T1000 (cell line): ENCODE measurements around the gene SELE.

Experiments used
- DNase-seq: peaks from one replicate; lab custom pipeline; 2025; ENCODE audit warnings: mixed read lengths; lab: John Stamatoyannopoulos, UW

SELE gene, protein sequence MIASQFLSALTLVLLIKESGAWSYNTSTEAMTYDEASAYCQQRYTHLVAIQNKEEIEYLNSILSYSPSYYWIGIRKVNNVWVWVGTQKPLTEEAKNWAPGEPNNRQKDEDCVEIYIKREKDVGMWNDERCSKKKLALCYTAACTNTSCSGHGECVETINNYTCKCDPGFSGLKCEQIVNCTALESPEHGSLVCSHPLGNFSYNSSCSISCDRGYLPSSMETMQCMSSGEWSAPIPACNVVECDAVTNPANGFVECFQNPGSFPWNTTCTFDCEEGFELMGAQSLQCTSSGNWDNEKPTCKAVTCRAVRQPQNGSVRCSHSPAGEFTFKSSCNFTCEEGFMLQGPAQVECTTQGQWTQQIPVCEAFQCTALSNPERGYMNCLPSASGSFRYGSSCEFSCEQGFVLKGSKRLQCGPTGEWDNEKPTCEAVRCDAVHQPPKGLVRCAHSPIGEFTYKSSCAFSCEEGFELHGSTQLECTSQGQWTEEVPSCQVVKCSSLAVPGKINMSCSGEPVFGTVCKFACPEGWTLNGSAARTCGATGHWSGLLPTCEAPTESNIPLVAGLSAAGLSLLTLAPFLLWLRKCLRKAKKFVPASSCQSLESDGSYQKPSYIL

DNA sequence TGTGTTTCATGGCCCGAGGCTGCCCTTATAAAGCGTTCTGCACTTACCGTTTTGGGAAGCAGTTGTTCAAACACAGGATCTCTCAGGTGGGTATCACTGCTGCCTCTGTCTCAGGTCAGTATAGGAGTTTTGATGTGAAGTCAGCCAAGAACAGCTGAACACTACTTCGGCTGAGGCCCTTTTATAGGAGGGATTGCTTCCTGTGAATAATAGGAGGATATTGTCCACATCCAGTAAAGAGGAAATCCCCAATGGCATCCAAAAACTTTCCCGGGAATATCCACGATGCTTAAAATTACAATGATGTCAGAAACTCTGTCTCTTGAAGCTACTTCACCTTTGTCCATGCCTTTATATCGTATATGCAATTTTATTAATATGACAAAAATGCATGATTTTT lies at the start of gene SELE:
TSS of gene SELE (minus strand) at position 156 of the 400 bp plus-strand sequence. CDS start 467 bp downstream, outside the sequence.
- DNase-seq = no peak

GRCh38 chr1:169782596-169782995 lies 48.7 kb upstream of the SELE start:
- DNase-seq = no peak

- no peak for DNase-seq
Measured at GRCh38 chr1:169779970-169780369, 46.1 kb upstream of the SELE start.

- no peak for DNase-seq
Measured at GRCh38 chr1:169779150-169779549, 45.3 kb upstream of the SELE start.

DNA sequence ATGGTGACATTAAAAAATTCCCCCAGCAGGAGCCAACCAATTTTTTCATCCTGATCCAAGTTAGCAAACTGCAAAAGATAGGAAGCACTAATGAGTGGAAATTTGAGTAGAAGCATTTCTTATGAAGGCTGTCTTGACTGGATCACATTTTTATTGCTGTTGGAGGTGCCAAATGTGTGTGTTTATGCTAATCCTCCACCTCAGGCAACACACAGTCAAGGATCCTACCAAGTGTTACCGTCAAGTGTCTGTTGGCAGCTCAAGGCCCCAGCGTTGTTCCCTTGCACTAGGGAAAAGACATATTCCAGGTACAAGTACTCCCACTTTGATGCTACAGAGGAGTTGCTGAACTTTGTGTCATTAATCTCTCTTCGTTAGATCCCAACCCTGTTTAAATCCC lies 42.6 kb upstream of the SELE start:
- DNase-seq = no peak

DNA sequence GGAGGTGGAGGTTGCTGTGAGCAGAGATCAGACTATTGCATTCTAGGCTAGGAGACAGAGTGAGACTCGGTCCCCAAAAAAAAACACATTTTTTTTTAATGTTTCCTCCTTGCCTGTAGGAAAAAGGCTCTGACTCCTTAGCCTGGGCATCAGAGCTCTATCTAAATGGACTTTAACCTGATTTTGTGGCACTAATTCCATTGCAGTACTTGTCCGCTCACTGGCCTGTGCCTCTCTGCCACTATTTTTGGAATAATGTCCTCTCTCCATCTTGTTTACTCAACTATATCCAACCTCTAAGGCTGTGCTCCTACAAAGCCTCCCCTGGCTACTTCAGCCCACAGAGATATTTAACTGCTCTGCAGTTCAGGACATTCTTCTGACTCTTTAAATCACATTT lies 34.3 kb upstream of the SELE start:
- DNase-seq = no peak

DNA sequence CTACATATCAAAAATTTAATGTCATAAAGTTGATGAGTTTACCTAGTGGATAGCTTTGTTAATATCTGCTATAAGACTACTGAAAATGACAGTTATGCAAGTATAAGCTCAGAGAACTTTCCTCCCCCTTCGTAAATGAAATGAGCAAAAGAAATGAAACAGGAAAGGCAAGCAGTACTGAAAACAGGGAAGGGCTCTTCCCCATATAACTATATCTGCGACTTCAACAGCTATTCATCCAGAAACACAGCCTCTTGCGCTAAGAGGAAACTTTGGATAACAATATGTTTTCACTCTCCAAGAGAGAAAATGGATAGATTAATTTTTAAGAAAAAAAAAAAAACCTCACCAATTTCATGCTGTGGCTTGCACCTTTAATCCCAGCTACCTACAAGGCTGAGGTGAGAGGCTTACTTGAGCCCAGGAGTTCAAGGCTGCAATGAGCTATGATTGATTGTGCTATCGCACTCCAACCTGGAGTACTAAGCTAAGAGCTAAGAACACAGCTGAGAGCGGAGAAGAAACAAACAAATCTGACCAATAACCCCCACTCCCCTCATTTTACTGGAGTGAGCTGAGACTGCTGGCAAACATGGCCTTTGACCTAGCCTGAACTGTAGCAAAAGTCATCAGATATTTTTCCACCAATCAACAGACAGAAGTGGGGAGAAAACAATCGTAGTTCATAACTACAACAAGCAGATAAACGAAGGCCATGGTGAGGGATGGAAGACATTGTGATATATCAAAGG lies 31.9 kb upstream of the SELE start:
- DNase-seq = no peak

GRCh38 chr1:169764919-169765318 lies 31.0 kb upstream of the SELE start:
- no peak for DNase-seq

DNA sequence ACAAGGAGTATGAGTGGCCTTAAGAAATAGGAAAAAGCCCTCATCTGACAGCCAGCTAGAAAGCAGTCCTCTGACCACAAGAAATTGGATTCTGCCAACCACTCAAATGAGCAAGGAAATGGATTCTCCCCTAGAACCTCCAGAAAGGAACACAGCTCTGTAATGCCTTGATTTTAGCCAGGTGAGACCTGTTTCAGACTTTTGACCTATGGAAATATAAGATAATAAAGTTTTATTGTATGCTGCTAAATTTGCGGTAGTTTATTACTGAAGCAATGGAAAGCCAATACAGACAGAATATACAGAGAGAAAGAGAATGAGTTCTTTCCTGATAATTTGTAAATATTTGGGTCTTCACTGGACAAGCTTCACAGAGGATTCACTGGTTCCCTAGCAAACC lies 28.8 kb upstream of the SELE start:
- no peak for DNase-seq

- no peak for DNase-seq
Measured at GRCh38 chr1:169759038-169759437, 25.2 kb upstream of the SELE start.

DNA sequence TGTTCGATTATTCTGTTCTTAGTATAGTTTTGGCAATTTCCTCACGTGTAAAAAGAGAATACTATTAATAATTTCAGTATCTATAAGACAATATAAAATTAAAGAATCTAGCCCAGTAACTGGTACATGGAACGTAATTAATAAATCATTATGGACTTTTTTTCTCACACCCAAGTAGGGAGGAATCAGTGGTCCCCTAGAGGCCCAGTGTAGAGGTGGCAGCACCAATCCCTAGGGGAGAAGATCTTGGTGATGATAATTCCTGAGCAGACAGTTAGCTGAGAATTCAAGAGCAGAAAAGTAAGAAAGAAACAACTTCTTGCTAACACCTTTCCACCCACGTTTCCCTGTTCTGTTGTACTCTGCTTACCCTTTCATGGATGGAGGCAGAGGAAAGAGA lies 19.7 kb upstream of the SELE start:
- no peak for DNase-seq

GRCh38 chr1:169750041-169750440 lies 16.2 kb upstream of the SELE start:
- no peak for DNase-seq

DNA sequence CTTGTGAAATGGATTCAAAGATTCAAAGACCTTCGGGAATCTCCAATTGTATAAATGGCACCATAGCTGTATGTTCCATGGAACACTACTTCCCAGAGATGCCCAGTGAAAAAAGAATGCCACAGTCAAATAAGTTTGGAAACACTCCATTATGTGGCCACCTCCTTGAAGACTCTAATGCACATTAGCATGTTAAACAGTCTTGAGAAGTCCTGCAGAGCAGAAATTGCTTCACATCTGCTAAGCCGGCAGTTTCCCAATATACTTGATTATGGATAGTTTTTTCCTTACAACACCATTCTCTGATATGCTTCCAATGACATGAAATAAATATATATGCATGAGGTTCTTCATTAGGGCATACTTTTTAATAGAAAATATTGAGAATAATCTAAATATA lies 12.7 kb upstream of the SELE start:
- DNase-seq = no peak

DNA sequence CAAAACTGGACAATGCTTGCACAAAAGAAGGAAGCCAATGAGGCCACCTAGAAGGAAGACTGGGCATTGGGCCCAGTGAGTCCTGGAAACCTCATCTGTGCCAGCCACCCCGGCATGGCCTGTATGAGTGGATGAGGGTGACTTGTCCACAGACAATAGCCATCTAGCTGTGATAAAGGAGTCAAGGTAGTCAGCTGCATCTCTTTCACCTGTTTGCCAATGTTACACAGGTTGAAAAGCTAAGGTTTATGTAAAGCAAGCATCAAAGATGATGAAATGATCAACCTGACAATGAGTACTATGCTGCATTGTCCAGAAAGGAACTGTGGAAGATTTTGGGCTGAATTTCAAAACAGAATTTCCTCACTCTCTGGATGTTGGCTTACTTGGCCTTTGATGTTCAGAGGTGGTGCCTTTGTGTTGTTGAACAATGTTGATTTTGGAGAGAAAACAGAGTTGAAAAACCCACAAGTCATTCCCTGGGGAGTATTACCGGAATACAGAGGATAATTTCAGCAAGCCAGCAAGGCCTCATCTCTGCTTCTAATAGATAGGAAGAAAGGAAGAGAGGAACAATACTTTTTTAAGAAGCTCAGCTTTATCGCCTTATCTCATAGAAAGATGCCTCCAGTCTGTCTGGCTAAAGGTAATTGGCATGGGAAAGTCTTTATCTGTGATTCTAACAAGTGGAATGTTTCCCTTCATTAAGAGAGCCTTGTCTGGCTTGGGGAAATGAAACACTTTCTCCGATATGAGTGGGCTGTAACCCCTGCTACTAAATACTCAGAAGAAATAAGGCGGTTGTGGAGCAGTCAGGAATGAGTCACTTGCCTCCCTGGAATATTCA lies 11.4 kb upstream of the SELE start:
- DNase-seq = no peak

- no peak for DNase-seq
Measured at GRCh38 chr1:169741666-169742394, 8.0 kb upstream of the SELE start.

DNA sequence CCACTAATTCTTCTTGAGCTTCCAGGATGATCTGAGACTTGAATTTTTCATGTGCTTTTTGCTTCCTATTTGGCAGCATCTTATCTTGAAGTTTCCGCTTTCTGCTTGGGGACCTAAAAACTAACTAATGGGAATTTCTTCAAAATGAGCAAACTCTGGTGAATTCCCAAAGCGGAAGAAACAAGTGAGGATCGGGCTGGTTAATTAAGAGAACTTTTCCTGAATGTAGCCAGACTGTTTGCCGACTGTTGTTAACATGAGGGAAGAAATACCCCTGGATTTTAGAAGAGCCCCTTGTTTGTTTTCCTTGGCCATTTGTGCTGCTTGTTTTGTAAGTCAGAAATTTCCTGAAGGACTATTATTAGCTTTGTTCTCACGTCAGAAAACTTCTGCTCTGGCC lies 6.1 kb upstream of the SELE start:
- no peak for DNase-seq

DNA sequence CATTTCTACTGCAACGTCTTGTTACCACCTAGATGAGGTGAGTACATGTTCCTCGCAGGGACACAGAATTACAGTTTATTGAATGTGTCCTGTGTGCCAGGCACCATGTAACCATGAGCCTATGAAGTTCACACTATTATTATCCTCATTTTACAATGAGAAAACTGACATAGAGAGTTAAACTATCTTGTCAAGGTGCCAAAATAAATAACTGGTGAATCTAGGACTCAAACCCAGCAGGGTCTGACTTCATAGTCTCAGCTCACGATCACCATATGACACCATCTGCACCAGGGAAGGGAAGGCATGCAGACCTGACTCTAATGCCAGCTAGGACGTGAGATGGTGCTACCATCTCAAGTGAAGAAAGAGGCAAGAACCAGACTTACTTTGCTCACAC lies 2.4 kb downstream of the SELE start:
- DNase-seq = no peak

- no peak for DNase-seq
Measured at GRCh38 chr1:169729991-169730390, 3.9 kb downstream of the SELE start.

- DNase-seq = no peak
Measured at GRCh38 chr1:169727307-169727706, 6.6 kb downstream of the SELE start.

GRCh38 chr1:169726851-169727250 lies 7.0 kb downstream of the SELE start:
- no peak for DNase-seq

- no peak for DNase-seq
Measured at GRCh38 chr1:169725930-169726329, 7.9 kb downstream of the SELE start.
